Stimulated activated CD8-positive, alpha-beta memory T cell treated with anti-CD3 and anti-CD28 coated beads, Interleukin-2, amount 100 ng/mL, for 48 hours (primary cell): Measurements from ENCODE around the gene TBX19.

Experiments
- DNase-seq, 2 donors: peaks; one replicate each; pipeline ENCODE4 v3.0.0-alpha.2; 2020; ENCODE audit warnings: low read depth in 2 of 2

The TBX19 gene

DNA sequence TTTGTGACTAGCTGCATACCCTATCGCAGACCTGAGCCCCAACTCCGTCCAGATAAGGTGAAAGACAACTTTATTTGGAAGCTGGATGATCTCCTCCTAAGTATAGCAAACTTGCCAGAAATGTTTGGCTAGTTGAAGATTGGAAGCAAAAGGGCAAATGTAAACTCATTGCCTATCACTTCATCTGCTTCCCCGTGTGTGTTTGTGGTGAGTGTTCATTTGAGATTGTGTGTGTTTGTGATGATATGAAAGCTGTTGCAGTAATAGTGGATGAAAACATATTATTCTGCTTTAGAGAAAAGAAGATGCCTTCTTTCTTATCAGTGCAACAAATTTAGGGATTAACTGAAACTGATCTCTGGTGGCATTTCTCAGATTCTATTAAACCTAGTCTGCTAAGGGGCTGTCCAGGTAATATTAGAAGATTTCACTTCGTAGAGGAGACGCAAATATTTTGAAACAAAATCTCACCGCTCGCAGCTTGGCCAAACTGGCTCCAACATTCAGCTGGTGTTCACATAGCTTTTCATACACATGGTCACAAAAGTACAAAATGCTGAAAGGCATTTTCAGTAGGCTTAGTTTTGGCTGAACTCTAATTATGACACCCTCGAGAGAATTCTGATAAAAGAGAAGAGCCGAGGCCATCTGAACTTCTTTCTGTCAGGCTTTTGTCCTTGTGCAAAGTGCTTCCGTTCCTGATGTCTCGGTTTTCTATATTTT, 1.1 kb downstream of the TBX19 start:
- DNase-seq: no peak

DNA sequence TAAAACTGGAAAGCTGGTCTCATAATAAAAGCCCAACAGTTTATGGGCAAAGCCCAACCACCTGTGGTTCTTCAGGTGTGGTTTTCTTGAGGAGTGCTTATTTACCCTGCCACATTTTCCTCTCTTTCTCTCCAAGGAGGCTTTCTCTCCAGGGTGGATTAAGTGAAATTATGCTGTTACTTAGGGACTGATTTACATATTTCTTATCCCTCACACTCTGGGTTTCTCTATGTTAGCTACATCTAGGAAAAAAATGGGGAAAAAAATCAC, 4.8 kb downstream of the TBX19 start:
- no peak for DNase-seq

DNA sequence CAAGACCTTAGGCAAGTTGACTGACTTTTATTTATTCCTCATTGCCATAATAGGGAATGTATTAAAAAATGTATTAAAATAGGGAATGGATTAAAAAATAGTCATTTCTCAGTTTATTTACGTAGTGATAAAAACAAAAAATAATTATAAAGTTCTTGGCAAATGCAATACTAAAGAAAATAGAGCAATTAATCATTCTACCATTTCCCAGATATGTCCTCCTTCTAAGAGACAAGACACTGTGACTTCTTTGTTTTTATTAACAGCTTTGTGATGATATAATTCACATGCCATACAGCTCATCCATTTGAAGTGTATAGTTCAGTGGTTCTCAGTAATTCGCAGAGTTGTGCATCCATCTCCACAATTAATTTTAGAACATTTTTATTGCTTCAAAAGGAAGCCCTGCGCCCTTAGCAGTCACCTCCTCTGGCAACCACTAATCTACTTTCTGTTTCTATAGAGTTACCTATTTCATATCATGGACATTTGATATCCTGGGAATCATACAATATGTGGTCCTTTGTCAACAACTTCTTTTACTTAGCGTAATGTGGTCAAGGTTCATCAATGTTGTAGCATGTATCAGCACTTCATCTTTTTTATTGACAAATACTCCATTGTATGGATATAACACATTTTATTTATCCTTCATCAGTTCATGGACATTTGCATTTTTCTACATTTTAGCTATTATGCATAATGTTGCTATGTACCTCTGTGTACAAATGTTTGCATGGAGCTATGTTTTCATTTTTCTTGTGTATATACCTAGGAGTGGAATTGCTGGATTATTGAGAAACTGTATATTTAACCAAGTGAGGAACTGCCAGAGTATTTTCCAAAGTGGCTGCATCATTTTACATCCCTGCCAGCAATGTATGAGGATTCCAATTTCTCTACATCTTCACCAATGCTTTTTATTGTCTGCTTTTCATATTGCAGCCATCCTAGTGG, 5.6 kb downstream of the TBX19 start:
- DNase-seq: no peak

DNA sequence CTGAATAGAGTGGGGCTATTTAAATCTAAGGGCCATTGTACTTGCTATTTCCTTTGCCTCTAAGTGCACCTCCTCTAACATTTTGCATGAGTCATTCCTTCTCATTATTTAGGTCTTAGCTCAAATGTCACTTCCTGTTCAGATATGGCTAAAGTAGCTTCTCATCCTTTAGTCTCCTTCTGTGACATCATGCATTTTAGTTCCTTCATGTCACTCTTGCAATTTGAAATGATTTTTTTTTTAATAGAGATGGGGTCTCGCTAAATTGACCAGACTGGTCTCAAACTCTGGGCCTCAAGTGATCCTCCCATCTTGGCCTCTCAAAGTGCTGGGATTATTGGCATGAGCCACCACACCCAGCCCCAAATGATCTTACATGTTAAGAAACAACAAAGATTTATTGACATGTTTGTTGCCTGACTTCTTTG, 6.6 kb downstream of the TBX19 start:
- no peak for DNase-seq

DNA sequence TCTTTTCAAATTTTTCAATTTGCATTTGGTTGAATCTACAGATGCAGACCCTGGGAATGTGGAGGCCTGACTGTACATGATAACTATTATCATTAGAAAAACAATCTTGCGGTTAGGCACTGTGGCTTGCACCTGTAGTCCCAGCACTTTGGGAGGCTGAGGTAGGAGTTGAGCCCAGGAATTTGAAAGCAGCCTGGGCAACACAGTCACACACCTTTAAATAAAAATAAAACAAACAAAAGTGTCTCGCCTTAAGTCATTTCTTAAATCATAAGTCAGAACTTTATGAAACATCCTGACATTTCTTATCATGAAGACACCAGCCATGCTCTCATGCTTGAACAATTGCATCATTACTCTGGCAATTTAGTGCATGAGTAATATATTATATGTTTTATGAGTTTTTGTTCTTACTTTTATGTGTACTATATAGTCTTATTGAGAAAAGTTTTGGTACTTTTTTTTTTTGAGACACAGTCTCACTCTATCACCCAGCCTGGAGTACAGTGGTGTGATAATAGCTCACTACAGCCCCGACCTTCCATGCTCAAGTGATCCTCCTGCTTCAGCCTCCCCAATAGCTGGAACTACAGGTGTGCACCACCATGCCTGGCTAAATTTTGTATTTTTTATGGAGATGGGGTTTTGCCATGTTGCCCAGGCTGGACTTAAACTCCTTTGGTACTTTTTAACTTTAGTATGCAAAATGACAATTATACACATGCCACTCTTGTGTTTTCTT, 7.8 kb downstream of the TBX19 start:
- DNase-seq: no peak

DNA sequence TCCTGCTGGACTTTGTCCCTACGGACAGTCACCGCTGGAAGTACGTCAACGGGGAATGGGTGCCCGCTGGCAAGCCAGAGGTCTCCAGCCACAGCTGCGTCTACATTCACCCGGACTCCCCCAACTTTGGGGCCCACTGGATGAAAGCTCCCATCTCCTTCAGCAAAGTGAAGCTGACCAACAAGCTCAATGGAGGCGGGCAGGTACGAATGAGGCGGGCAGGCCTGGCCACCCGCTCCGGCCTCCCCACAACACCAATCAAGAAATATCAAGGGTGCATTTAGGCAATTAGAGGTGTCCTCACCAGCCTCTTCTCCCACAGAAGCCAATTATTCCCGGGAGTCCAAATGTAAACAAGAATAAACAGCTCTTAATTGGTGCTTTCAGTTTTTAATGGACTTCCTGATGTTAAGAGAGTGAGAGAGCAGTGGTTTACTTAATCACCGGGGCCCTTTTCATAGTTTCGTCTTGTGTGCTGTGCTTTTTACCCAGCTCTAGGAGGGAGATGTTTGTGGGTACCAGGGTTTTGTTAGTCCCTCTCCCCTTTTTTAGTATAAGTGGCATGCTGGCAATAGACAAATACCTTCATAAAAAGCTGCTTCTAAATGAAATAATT, 10.7 kb downstream of the TBX19 start:
- no peak for DNase-seq

DNA sequence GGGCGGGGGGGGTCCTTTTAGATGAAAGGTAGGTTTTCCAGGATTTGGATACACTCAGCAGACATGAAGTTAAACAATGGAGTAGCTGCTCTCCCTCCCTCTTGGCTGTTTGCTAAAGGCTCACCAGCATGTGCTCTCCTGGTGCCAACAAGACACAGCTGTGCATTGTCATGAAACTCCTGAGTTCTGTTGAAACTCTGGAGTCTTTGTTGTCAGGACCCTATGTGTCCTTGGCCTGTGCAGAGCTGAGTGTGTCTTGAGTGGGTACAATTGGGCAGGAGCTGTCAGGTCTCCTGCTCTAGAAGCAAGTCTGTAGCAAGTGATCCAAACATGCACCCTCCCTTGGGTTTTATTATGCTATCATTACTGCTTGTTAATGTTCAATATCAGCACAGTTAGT, 12.7 kb downstream of the TBX19 start:
- DNase-seq: no peak

DNA sequence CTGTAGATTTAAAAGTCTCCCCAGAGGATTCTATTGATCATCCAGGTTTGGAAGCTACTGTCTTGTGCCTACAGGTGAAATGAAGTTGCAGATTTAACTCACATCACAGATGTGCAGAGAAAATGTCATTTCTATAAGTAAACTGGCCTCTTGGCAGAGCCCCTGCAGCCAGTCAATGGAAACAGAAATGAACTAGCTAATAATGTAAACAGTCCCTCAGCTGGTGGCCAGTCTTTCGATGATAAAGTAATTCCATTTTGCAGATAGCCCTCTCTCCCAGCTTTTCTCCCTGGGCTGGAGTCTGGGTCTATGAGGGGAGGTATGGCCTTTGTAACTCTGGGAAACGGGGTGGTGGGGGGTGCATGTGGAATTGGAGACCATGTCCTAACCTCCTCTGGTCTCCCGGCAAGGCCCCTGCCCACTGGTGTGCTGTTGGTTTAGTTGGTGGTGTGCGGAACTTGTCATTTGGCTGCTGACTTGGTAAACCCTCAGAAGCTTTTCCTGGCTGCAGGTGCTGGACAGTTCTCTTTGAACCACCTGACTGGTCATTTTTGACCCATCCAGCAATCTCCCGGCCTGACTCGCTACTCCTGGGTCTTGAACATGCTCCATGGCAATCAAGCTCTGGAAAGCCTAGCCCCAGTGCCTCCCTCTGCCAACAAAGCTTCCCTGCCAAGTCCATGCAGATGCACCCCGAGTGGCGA, 14.9 kb downstream of the TBX19 start:
- no peak for DNase-seq

DNA sequence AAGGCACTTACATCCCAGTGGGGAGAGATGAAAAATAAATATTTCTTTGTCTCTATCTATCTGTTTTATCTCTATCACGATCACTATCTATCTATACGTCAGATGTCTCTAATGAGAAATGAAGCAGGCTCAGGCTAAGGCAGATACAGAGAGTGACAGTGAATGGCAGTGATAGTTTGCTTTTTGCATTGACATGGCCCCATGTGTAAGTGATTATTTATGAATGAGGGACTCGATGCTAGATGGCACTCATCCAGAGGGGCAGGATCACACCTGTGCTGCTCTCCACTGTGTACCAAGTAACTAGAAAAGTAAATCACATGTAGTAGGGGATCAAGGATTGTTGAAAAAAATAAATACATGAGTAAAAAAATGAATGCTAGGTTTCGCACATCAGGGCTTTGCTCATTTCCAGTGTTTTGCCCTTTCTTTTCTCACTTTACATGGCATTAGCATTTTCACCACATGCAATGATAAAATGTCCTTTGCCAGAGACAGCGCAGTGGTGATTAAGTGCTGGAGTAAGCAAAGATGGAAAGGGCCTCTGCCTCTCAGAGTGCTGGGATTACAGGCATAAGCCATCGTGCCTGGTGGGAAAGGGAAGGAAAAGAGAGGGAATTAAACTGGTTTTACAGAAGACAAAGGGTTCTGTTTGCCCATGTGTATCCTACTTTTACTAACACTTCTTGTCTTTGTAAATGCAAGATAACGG, 16.5 kb downstream of the TBX19 start:
- no peak for DNase-seq

DNA sequence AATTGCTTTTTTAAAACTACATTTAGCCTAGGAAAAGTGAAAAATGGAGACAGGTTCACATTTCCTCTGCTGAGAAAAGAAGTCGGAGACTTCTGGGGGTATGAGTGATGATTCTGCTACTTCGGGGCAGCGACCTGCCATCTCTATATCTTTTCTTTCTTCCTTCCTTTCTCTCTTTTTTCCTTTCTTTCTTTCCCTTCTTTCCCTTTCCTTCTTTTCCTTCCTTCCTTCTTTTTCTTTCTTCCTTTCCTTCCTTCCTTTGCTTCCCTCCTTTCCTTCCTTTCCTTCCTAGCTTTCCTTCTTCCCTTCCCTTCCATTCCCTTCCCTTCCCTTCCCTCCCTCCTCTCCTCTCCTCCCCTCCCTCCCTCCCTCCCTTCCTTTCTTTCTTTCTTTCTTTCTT, 17.8 kb downstream of the TBX19 start:
- DNase-seq: no peak

DNA sequence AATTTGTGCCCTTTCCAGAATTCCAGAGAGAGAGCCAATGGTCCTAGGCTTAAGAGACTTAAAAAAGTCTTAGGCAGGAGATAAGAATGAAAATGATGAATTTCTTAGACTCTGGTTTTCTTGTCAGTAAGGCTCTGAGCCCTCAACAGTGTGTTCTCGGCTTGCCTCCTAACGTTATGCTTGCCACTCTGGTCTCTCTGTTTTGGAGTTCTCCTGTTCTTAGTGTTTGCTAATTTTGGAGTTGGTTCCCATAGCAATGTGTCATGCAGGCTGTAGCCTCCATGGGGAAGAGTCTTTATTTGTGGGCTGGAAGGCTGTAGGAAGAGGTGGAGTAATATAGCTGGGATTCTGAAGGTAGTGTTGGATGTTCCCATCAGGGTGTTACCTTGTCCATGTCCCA, 19.9 kb downstream of the TBX19 start:
- DNase-seq: no peak

DNA sequence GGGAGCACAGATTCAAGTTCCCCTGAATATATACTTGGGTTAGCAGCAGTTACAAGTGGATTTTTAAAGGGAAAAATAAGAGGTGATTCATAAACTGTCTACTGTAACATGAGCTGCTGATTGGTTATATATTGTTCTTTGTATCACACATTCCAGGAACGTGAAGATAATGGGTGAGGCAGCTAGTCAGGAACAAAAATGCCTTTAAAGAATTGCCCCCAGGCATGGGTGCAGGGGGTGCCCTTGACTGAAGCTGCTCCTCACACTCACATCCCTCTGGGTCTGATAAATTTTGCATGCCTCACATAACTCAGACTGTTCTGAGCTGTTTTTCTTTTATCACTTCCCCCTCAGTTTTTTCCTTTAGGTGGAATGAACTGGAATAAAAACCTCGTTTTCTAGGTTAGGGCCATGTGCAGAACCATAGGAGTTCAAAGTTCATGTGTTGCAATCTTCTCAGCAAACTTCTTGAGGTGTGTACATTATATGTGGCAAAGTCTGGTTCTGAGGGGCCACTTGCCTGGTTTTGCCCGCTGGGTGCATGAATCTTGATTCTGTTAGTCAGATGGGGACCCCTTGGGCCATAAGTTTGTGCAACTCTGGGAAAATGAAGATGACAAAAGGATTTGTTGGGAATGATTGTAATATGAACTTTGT, 21.1 kb downstream of the TBX19 start:
- no peak for DNase-seq

DNA sequence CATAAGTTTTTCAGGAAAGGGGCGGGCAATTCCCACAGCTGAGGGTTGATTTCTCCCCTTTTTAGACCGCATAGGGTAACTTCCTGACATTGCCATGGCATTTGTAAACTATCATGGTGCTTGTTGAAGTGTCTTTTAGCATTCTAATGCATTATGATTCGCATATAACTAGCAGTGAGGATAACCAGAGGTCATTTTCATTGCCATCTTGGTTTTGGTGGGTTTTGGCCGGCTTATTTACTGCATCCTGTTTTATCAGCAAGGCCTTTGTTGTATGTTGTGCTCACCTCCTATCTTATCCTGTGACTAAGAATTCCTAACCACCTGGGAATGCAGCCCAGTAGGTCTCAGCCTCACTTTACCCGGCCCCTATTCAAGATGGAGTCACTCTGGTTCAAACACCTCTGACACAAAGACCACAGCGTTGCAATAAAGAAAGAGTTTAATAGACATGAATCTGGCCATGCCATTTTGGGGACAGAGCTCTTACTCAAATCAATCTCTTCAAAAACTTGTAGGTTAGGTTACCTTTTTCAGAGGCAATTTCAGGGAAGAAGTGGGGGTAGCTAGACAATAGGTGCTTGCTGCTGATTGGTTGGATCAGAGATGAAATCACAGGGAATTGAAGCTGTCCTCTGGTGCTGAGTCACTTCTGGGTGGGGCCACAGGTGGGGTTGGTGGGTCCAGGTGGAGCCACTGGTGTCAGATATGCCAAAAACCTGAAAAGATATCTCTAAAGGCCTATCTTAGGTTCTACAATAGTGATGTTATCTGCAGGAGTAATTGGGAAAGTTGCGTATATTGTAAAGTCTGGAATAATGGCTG, 23.3 kb downstream of the TBX19 start:
- no peak for DNase-seq

DNA sequence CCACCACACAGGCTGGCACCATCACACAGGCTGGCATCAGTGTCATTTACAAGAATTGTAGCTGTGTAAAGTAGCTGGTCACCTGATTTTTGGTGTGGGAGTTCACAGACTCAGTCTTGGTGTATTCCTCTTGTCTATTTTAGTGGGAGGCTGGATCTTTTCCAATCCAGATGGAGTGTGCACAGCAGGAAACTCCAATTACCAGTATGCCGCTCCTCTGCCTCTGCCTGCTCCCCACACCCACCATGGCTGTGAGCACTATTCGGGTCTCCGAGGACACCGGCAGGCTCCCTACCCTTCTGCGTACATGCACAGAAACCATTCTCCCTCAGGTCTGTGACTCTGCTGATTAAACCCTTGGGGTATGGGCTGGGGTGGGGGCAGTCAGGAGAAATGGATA, 24.2 kb downstream of the TBX19 start:
- no peak for DNase-seq

DNA sequence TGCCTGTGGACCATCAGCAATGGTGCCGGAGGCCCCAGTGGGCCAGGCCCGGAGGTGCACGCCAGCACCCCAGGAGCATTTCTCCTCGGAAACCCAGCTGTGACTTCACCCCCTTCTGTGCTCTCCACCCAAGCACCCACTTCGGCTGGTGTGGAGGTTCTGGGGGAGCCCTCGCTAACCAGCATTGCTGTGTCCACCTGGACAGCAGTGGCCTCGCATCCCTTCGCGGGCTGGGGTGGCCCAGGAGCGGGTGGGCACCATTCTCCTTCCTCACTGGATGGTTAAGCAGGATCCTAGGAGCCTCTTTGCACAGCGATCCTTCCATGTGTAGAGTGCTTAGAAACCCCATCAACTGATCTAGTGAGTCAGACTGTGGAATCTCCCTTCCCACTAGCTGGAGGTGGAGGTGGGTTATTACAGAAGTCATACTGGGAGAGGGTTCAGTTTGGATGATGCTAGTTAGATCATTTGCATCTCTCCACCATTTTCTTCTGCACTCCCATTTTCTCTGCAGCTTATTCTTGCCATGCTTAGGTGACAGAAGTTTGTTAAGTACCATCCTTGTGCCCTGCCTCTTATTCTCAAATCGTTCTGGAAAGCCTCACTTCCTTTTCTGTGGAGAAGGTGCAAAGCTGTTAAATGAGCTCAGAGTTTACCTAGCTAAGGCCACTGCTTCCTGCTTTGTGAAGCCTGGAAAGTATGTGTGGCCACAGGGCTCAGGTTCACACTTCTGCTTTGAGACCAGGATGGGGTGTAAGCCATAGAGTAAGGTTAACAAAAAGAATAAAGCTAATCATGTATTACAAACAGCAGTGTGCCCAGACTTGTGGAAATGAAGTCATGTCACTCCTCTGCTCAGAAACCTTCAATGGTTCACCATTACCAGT, 32.3 kb downstream of the TBX19 start:
- DNase-seq: no peak

DNA sequence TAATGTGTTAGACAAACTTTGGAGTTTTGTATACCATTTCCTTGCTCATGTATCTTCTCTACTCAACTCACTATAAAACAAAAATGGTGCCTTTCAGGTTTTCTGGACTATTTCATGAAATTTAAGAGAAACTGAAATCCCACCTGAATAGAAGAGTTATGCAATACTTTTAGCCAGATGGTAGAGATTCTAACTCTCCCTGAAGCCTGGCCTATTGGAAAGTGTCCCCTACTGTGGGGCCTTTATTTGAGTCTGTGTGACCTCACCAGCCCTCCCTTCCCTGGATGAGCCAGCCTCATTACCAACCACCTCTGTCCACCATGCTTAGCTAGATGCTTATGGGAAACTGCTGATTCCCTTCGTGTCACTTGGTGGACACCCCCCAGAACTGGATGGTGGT, 35.5 kb downstream of the TBX19 start:
- no peak for DNase-seq

DNA sequence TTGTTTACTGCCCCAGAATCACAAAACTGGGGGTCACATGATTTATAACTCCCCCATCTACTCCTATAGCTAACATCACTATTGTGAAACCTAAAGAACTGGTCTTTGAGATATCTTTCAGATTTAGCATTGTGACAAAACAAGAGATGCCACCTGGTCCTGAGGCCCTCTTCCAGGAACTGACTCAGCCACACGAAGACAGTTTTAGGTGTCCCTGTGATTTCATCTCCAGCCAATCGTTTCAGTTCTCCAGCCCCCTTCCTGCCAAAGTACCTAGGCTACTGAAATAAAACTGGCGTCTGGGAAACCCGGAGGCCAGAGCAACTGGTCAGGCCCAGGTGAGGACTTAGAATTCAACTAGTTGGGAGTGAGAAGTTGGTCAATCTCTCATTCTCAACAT, 36.6 kb downstream of the TBX19 start:
- no peak for DNase-seq

DNA sequence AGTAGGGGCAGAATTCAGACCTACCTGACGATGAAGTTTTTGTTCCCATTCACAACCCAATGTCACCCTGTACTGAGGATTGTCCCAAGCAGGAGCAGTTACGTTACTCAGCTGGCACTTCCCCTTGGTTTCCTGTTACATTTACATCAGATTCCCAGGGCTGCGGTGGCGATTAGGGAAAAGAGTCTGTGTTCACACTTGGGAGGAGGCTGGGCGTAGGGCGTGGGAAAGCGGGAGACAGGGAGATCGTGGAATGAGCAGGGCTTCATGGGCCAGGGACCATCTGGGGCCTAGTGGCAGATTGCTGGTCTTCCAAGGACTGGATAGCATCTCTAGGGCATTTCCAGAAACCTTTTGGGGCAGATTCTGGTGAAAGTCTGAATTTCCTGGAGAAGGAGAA, 39.0 kb downstream of the TBX19 start:
- DNase-seq: no peak

DNA sequence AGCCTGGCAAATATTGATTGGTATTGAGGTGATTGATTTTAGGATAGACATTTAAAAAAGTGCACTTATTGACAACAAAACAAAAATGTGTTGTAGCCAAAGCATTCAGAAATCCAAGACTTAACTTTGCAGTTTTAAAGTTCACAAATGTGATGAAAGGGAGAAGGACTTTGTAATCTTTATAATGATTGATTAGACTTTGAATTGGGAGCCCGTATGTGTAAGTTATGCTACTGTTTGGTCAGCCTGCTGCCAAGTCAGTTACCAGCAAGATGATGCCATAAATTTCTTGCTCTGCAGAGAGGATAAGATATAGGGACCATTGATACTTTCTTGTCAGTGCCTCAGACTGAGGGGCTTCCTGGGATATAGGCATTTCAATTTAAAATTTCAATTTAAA, 39.5 kb downstream of the TBX19 start:
- DNase-seq: no peak
